Activated T-cell treated with anti-CD3 and anti-CD28 coated beads, Interleukin-2, amount 50 U/mL, for 24 hours (primary cell): ENCODE data around the gene FAM234A.
A peak's percentile ranks its signal among the peaks of the same experiment; 100 is the strongest.

Experiments used
- DNase-seq: peaks from one replicate; pipeline ENCODE4 v3.0.0-alpha.2; 2020
- H3K27ac Mint-ChIP-seq: 2 replicates; pipeline ENCODE4 v1.8.0; 2020; ENCODE audit warnings: mild to moderate bottlenecking, mixed read lengths
- H3K27me3 Mint-ChIP-seq: 2 replicates; pipeline ENCODE4 v1.8.0; 2020; ENCODE audit warnings: mixed read lengths
- H3K36me3 Mint-ChIP-seq: 2 replicates; pipeline ENCODE4 v1.8.0; 2020; ENCODE audit warnings: low read depth, mixed read lengths
- H3K4me1 Mint-ChIP-seq: 2 replicates; pipeline ENCODE4 v1.8.0; 2020; ENCODE audit warnings: low read depth, mixed read lengths
- H3K4me3 Mint-ChIP-seq: 2 replicates; pipeline ENCODE4 v1.8.0; 2020; ENCODE audit warnings: mild to moderate bottlenecking, moderate library complexity, mixed read lengths
- H3K9me3 Mint-ChIP-seq: 2 replicates; pipeline ENCODE4 v1.8.0; 2020; ENCODE audit warnings: mixed read lengths

FAM234A gene

GRCh38 chr16:278863-279366 is 44.3 kb downstream of the FAM234A start:
- H3K27me3 Mint-ChIP-seq: peaks cover 46% of the 10 kb centered on the region
- no peak overlapping the region for H3K27ac Mint-ChIP-seq
- H3K4me1 Mint-ChIP-seq: peaks cover 12% of the 10 kb centered on the region
- no peak overlapping the region for H3K4me3 Mint-ChIP-seq
- no peak for DNase-seq
- no peaks in the 10 kb centered on the region for H3K9me3 Mint-ChIP-seq
- no peaks in the 10 kb centered on the region for H3K36me3 Mint-ChIP-seq

GRCh38 chr16:279531-279930 is 44.9 kb downstream of the FAM234A start:
- Mint-ChIP-seq H3K27me3 (peaks cover 41% of the 10 kb centered on the region), H3K9me3 (no peaks in the 10 kb centered on the region), H3K4me3 (no peak overlapping the region), H3K4me1 (peaks cover 12% of the 10 kb centered on the region), H3K27ac (no peak overlapping the region), H3K36me3 (no peaks in the 10 kb centered on the region)
- no peak for DNase-seq

- Mint-ChIP-seq H3K36me3 (no peaks in the 10 kb centered on the region), H3K4me1 (peaks cover 12% of the 10 kb centered on the region), H3K9me3 (no peaks in the 10 kb centered on the region), H3K27me3 (peaks cover 36% of the 10 kb centered on the region), H3K27ac (no peak overlapping the region), H3K4me3 (peak overlapping the region; percentile 41)
- no peak for DNase-seq
Observed at GRCh38 chr16:280005-280460, 45.4 kb downstream of the FAM234A start.

GRCh38 chr16:280552-280951 is 45.9 kb downstream of the FAM234A start, which contains the start of gene ARHGDIG:
TSS of gene ARHGDIG (plus strand) at chr16:280591. CDS start at chr16:280681, 90 bp downstream.
- H3K27me3 Mint-ChIP-seq: peaks cover 33% of the 10 kb centered on the region
- no peaks in the 10 kb centered on the region for H3K9me3 Mint-ChIP-seq
- no peaks in the 10 kb centered on the region for H3K36me3 Mint-ChIP-seq
- no peak within 1 kb of the TSS for H3K27ac Mint-ChIP-seq
- peak within 1 kb of the TSS; percentile 41 for H3K4me3 Mint-ChIP-seq
- peaks cover 9% of the 10 kb centered on the region for H3K4me1 Mint-ChIP-seq
- no peak for DNase-seq

- no peak for DNase-seq
- no peak overlapping the region for H3K4me3 Mint-ChIP-seq
- peaks cover 8% of the 10 kb centered on the region for H3K4me1 Mint-ChIP-seq
- H3K27me3 Mint-ChIP-seq: peaks cover 32% of the 10 kb centered on the region
- no peaks in the 10 kb centered on the region for H3K9me3 Mint-ChIP-seq
- no peak overlapping the region for H3K27ac Mint-ChIP-seq
- no peaks in the 10 kb centered on the region for H3K36me3 Mint-ChIP-seq
Observed at GRCh38 chr16:280991-281659, 46.5 kb downstream of the FAM234A start.

- no peak for DNase-seq
- Mint-ChIP-seq H3K27ac (no peak overlapping the region), H3K4me3 (no peak overlapping the region), H3K27me3 (peaks cover 26% of the 10 kb centered on the region), H3K36me3 (peaks cover 6% of the 10 kb centered on the region), H3K9me3 (no peaks in the 10 kb centered on the region), H3K4me1 (peaks cover 7% of the 10 kb centered on the region)
Observed at GRCh38 chr16:281660-282255, 47.1 kb downstream of the FAM234A start.

- Mint-ChIP-seq H3K4me1 (peaks cover 7% of the 10 kb centered on the region), H3K36me3 (peaks cover 12% of the 10 kb centered on the region), H3K4me3 (no peak overlapping the region), H3K27me3 (peaks cover 19% of the 10 kb centered on the region), H3K9me3 (no peaks in the 10 kb centered on the region), H3K27ac (no peak overlapping the region)
- DNase-seq: no peak
Observed at GRCh38 chr16:282491-282890, 47.9 kb downstream of the FAM234A start.

- peaks cover 18% of the 10 kb centered on the region for H3K36me3 Mint-ChIP-seq
- no peak within 1 kb of the TSS for H3K27ac Mint-ChIP-seq
- H3K4me3 Mint-ChIP-seq: no peak within 1 kb of the TSS
- H3K27me3 Mint-ChIP-seq: peaks cover 19% of the 10 kb centered on the region
- peaks cover 7% of the 10 kb centered on the region for H3K4me1 Mint-ChIP-seq
- no peak for DNase-seq
- no peaks in the 10 kb centered on the region for H3K9me3 Mint-ChIP-seq
Observed at GRCh38 chr16:283033-283805, 48.6 kb downstream of the FAM234A start, which contains the start of gene PDIA2. TSS of gene PDIA2 (plus strand) at chr16:283164. CDS start at chr16:283170, 6 bp downstream.

- H3K36me3 Mint-ChIP-seq: peaks cover 25% of the 10 kb centered on the region
- H3K27ac Mint-ChIP-seq: no peak overlapping the region
- no peak for DNase-seq
- H3K4me3 Mint-ChIP-seq: no peak overlapping the region
- H3K9me3 Mint-ChIP-seq: no peaks in the 10 kb centered on the region
- H3K27me3 Mint-ChIP-seq: peaks cover 12% of the 10 kb centered on the region
- H3K4me1 Mint-ChIP-seq: peaks cover 2% of the 10 kb centered on the region
Observed at GRCh38 chr16:284204-285120, 49.8 kb downstream of the FAM234A start.

GRCh38 chr16:285146-286055 is 50.8 kb downstream of the FAM234A start:
- Mint-ChIP-seq H3K36me3 (peaks cover 32% of the 10 kb centered on the region), H3K9me3 (no peaks in the 10 kb centered on the region), H3K4me3 (no peak overlapping the region), H3K4me1 (peaks cover 2% of the 10 kb centered on the region), H3K27me3 (peaks cover 9% of the 10 kb centered on the region), H3K27ac (no peak overlapping the region)
- DNase-seq: no peak

GRCh38 chr16:286491-287297 is 52.1 kb downstream of the FAM234A start:
- Mint-ChIP-seq H3K4me1 (no peaks in the 10 kb centered on the region), H3K27me3 (peaks cover 6% of the 10 kb centered on the region), H3K27ac (no peak overlapping the region), H3K9me3 (no peaks in the 10 kb centered on the region), H3K4me3 (no peak overlapping the region), H3K36me3 (peaks cover 45% of the 10 kb centered on the region)
- DNase-seq: no peak

- Mint-ChIP-seq H3K27me3 (peaks cover 2% of the 10 kb centered on the region), H3K4me3 (no peak overlapping the region), H3K4me1 (no peaks in the 10 kb centered on the region), H3K9me3 (no peaks in the 10 kb centered on the region), H3K36me3 (peaks cover 47% of the 10 kb centered on the region), H3K27ac (no peak overlapping the region)
- no peak for DNase-seq
Observed at GRCh38 chr16:287298-287811, 52.7 kb downstream of the FAM234A start.
